HG02973 (cell line): ENCODE results near the gene HLA-A.

Source experiments
- ATAC-seq: cut with Tn5 transposase; IDR thresholded peaks from one replicate; pipeline ENCODE4 v1.9.1; 2021; ENCODE audit warnings: moderate library complexity; ENCODE audit not compliant: unreplicated experiment

The HLA-A gene

DNA sequence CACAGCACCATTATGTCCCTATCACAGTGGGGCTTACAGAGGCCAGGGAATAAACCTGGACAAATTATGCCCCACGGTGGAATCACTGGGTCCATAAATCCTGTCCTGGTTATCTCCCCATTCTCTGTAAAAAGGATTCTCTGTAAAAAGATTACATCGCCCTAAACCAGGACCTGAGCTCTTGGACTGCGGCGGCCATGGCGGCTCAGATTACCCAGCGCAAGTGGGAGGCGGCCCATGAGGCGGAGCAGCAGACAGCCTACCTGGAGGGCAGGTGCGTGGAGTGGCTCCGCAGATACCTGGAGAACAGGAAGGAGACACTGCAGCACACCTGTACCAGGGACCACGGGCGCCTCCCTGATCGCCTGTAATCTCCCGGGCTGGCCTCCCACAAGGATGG is 8.4 kb upstream of the HLA-A start:
- ATAC-seq, result no peak

DNA sequence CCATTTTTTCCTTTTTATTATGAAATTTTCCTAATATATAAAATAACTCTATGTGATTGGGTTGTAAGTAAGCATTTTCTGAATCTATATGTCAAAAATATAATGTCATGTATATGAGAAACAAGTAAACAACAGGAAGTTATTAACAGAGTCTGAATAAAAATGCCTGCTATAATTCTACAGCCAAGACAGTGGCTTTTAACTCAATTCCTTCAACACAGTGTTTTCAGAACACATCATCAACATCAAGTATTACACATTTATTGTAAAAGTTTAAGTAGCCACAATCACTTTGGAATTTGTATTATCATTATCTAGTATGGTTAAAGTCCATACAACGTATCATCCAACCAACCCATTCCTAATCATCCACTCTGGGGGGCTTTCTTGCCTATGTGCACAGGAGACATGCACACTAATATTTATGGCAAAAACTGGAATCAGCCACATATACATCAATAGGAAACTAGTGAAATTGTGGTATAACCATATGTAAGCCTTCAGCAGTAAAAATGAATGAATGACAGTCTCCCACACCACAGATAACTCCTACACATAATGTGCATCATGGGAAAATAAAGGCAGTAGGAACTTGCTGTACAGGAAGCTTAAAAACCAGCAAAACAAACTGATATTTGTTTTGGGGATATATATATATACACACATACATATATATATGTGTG is 6.9 kb upstream of the HLA-A start:
- ATAC-seq, result no peak

DNA sequence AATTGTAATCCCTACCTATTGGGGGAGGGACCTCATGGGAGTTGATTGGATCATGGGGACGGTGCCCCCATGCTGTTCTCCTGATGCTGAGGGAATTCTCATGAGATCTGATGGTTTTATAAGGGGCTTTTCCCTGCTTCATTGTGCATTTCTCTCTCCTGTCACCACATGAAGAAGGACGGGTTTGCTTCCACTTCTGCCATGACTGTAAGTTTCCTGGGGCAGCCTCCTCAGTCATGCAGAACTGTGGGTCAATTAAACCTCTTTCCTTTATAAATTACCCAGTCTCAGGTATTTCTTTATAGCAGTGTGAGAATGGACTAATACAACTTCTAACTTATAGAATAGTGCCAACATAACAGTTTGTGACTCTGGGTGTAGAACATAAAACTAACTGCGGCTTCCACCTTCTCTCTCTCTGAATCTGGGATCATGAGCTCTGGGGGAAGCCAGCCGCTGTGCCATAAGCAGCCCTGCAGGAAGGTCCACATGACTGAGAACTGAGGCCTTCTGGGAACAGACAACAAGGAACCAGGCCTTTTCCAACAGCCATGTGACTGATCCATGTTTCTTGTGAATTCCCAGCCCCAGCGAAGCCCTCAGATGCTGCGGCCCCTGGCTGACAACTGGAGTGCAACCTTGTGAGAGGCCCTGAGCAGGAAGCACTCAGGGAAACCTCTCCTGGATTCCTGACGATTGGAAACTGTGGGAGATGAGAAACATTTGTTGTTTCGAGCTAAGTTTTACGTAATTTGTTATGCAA is 3.4 kb upstream of the HLA-A start:
- no peak for ATAC-seq

DNA sequence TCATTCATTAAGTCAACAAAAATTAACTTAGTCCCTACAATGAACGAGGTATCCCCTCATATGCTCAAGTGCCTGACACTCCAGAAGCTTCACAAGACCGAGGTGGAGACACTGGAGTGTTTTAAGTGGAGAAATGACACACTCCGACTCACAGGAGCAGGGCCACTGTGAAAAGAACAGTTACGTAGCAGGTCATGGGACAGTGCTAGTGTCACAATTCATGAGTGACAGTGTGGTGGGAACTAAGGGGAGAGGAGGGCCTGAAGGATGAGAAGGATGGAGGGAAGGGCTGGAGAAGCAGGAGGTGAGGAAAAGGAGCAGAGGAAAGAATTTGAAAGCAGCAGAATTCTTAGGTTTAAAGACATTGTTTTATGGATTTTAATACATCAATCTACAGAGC is 1.3 kb upstream of the HLA-A start:
- ATAC-seq, result no peak

DNA sequence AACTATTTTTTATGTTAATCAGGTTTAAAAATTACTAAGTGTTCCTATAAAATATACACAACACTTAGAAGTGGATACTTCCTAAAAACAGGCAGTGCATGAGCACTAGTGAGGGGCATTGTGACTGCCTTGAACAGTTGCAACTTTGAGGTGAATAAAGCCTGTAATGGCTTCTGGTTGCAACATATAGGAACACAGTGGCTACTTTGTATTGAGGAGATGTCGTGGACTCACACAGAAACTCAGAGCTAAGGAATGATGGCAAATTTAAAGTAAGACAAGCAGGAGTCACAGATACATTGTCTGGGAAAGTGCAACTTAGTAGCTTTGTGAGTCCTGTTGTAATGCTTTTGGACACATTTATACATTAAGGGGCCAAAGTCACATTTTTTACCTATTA is 861 bp upstream of the HLA-A start:
- no peak for ATAC-seq

DNA sequence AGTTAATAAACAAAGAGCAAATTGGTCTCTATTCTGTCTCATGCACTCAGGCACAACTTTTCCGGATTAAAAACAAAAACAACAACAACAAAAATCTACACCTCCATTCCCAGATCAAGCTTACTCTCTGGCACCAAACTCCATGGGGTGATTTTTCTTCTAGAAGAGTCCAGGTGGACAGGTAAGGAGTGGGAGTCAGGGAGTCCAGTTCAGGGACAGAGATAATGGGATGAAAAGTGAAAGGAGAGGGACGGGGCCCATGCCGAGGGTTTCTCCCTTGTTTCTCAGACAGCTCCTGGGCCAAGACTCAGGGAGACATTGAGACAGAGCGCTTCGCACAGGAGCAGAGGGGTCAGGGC is 437 bp upstream of the HLA-A start:
- no peak for ATAC-seq

DNA sequence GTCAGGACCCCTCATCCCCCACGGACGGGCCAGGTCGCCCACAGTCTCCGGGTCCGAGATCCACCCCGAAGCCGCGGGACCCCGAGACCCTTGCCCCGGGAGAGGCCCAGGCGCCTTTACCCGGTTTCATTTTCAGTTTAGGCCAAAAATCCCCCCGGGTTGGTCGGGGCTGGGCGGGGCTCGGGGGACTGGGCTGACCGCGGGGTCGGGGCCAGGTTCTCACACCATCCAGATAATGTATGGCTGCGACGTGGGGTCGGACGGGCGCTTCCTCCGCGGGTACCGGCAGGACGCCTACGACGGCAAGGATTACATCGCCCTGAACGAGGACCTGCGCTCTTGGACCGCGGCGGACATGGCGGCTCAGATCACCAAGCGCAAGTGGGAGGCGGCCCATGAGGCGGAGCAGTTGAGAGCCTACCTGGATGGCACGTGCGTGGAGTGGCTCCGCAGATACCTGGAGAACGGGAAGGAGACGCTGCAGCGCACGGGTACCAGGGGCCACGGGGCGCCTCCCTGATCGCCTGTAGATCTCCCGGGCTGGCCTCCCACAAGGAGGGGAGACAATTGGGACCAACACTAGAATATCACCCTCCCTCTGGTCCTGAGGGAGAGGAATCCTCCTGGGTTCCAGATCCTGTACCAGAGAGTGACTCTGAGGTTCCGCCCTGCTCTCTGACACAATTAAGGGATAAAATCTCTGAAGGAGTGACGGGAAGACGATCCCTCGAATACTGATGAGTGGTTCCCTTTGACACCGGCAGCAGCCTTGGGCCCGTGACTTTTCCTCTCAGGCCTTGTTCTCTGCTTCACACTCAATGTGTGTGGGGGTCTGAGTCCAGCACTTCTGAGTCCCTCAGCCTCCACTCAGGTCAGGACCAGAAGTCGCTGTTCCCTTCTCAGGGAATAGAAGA is 978 bp downstream of the HLA-A start:
- no peak for ATAC-seq

DNA sequence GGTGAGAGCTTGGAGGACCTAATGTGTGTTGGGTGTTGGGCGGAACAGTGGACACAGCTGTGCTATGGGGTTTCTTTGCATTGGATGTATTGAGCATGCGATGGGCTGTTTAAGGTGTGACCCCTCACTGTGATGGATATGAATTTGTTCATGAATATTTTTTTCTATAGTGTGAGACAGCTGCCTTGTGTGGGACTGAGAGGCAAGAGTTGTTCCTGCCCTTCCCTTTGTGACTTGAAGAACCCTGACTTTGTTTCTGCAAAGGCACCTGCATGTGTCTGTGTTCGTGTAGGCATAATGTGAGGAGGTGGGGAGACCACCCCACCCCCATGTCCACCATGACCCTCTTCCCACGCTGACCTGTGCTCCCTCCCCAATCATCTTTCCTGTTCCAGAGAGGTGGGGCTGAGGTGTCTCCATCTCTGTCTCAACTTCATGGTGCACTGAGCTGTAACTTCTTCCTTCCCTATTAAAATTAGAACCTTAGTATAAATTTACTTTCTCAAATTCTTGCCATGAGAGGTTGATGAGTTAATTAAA is 3.0 kb downstream of the HLA-A start:
- ATAC-seq, result no peak

DNA sequence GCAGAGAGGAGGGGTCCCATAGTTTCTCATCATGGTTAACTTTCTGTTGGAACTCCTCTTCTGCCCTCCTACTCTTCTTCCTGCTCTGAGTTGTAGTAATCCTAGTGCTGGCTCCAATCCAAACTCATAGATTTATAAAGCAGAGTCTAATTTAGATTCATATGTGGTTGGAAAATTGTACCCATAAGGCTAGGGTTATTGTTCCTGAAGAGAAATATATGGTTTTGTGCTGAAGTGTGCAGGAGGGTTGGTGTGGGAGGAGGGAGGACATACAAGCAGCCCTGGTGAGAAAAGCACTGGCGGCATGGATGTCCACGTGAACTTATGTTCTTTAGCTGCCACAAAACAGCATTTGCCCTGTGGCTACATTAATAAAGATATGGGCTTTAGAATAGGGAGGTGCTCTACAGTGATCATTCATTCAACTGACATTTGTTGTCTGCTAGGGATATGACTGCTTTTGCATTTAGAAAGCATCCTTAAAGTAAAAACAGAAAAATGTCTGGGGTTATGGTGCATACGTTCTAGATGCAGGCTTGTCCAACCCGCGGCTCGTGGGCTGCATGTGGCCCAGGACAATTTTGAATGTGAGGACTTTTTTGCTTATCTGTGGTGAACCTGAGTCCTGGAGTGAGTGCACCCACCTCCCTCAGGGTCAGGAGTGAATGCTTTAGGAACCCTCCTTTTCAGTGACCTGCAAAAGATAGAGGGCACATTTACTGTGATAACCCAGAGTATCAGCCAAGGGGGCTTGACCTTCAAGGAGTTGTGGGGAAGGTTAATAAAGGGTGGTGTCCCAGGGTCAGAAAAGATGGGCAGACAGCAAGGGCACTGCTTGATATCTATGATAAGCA is 4.1 kb downstream of the HLA-A start:
- ATAC-seq, result no peak

DNA sequence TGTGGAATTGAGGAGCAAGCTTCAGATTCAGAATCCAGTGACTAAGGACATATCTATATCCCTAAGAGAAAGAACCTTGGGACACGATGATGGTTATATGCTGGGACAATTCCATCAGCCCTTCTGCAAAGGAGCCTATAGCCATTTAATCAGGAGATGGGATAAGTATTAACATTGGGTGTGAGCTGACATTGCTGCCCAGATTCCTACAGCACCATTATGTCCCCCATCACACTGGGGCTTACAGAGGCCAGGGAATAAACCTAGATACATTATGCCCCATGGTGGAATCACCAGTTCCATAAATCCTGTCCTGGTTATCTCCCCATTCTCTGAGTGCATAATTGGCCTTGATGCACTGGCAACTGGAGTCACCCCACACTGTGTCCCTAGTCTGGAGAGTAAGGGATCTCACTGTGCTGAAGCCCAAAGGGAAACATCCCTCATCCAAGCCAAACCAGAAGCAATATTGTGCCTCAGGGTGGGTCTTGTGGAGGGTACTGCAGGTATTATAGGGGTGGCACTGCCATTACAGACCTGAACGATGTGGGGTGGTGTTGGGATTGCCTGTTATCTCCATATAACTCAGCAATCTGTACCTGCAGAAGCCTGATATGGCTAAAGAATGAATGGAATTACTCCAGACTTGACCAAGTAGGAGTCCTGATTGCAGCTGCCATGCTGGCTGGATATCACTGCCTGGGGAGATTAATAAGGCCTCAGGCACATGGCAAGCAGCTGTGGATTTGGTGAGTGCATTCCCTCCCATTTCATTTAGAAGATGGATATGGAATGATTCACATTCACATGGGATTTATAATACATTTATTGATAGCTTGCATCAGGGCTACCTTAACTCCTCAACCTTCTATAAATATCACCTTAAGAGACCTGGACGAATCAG is 5.0 kb downstream of the HLA-A start:
- ATAC-seq, result no peak

DNA sequence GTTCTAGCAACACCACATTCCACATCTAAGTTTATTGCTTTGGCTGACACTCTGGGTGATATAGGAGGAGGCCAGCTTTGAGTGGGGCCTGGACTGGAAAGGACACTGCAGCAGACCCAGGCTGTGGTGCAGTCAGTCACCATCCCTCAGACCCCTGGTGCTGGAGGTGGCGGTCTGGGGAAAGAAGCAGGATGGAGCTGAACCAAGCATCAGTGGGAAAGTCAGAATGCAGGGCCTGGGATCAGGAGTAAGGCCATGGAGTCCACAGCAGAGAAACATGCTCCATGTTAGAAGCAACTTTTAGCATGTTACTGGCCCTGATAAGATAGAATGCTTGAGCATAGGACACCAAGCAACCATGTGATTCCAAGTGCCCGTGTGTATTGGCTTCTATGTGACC is 5.9 kb downstream of the HLA-A start:
- no peak for ATAC-seq

DNA sequence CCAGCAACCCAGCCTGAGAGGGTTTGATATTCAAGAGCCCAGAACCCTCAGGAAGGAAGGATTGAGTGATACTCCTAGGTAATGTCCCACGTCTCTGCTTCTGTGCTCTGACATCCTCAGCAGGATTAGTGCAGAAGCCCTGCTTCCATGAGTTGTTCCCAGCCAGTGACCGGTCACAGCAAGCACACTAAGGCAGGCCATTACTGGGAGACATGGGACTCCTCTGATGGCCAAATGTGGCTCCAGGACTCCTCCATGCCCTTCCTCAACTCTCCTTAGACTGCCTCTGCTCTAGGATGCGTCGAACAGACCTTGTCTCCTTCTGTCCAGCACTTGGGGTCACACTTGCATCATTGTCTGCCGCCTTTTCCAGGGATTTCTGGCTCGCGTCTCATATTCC is 7.6 kb downstream of the HLA-A start:
- no peak for ATAC-seq

DNA sequence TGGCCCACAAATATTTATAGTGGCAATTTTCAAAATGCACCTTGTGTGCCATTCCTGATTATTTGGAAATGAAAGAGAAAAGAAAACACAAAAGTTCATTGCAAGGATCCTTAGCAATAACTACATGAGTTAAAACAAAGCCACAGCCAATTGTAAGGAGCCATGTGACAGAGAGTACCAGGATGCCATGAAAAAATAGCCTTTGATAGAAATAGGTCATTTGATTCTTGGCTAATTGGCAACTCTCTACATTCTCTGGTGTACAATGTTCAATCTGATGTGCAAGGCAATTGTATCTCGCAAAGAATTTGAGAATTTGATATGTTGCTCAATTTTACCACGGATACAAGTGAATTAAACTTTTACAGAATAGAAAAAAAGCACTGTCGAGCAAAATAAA is 9.6 kb downstream of the HLA-A start:
- no peak for ATAC-seq

DNA sequence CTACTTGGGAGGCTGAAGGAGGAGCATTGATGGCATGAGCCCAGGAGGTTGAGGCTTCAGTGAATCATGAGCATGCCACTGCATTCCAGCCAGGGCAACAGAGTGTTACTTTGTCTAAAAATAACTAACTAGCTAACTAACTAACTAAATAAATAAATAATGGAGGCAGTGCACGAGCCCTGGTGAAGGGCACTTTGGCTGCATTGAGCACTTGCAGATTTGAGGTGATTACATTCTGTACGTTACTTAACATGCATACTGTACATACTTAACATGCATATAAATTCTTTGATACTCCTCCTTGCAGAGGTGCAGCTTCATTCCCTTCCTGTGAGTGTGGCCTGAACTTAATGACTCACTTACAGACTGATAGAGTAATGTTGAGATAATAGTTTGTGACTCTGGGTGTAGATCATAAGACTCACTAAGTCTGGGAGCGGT is 10.7 kb downstream of the HLA-A start:
- ATAC-seq, result no peak

DNA sequence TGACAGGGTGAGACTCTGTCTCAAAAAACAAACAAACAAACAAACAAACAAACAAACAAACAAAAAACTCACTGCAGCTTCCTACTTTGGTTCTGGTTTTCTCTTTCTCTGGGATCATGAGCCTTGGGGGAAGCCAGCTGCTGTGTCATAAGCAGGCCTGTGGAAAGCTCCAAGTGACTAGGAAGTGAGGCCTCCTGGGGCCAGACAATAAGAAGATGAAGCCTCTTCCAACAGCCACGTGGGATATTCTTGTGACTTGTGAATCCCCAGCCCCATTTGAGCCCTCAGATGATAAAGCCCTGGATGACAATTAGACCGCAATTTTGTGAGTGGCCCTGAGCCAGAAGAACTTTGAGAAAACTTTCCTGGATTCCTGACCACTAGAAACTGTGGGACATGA is 11.4 kb downstream of the HLA-A start:
- ATAC-seq, result no peak

DNA sequence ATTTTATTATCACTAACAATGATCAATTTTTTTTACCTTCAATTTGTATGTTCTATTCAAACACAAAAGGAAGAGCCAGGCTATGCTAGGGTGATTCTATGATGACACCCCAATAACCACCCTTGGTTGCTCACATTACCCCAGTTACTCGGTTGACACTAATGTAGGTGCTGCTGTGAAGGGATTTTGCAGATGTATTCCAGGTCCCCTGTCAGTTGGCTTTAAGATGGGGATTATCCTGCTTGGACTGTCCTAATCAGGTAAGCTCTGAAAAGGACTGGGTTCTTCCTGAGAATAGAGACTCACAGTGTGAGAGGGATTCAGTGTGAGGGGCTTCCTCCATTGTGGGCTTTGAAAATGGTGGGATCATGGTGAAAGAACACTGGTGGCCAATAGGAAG is 11.9 kb downstream of the HLA-A start:
- no peak for ATAC-seq

DNA sequence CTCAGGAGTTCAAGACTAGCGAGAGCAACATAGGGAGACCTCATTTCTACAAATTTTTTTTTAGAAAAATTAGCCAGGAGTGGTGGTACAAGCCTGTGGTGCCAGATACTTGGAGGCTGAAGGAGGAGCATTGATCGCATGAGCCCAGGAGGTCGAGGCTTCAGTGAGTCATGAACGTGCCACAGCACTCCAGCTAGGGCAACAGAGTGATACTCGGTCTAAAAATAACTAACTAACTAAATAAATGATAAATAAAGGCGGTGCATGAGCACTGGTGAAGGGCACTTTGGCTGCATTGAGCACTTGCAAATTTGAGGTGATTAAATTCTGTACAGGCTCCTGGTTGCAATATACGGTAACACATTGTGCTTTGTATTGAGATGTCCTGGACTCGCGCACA is 13.5 kb downstream of the HLA-A start:
- no peak for ATAC-seq

DNA sequence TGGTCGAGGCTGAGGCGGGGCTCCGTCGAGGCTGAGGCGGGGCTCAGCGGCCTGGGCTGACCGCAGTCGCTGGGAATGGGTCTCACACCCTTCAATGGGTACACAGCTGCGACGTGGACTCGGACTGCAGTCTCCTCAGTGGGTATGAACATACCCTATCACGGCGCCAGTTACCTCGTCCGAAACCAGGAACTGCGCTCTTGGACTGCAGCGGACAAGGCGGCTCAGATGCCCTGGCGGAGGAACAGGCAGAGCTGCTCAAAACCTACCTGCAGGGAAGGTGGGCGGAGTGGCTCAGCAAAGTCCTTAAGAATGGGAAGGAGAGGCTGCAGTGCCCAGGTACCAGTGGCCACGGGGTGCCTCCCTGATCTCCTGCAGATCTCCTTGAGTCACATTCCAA is 14.2 kb downstream of the HLA-A start:
- ATAC-seq, result no peak

DNA sequence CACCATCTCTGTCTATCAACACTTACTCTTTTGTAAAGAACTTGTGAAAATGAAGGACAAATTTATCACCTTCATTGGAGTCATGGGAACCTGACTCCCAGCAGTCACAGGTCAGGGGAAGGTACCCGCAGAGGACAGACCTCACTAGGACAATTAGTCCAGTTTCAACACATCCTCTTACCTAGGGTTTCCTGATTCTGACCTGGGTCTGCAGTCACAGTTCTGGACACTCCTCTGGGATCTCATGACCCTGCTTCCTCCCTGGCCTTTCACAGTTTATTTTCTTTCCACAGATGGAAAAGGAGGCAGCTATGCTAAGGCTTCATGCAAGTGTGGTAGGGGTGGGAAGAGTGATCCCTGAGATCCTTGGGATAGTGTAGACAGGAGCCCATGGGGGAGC is 15.7 kb downstream of the HLA-A start:
- no peak for ATAC-seq

DNA sequence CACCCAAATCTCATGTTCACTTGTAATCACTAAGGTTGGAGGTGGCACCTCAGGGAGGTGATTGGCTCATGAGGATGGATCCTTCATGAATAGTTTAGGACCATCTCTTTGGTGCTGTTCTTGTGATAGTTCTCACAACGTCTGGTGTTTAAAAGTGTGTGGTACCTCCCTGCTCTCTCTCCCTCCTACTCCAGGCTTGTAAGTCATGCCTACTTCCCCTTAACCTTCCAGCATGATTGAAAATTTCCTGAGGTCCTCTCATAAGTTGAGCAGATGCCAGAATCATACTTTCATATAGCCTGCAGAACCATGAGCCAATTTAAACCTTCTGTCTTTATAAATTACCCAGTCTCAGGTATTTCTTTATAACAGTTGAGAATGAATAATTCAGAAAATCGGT is 16.6 kb downstream of the HLA-A start:
- no peak for ATAC-seq
